HEK293 (cell line): ENCODE data around the gene ZNF775.

Source experiments
- GLIS2 ChIP-seq: fragments of 450-650 bp; formaldehyde crosslinking; IDR thresholded peaks from 2 replicates; pipeline ENCODE4 v1.5.1; 2016; ENCODE audit warnings: missing biosample characterization, missing genetic modification characterization
- KLF10 ChIP-seq: fragments of 450-650 bp; IDR thresholded peaks from 2 replicates; pipeline ENCODE4 v1.5.1; 2018; ENCODE audit warnings: missing biosample characterization, mild to moderate bottlenecking, missing genetic modification characterization
- OSR2 ChIP-seq: fragments of 450-650 bp; formaldehyde crosslinking; IDR thresholded peaks from 2 replicates; pipeline ENCODE4 v1.5.1; 2016; ENCODE audit warnings: missing biosample characterization, missing genetic modification characterization
- ZIC2 ChIP-seq: fragments of 450-650 bp; formaldehyde crosslinking; IDR thresholded peaks from 2 replicates; pipeline ENCODE4 v1.5.1; 2016; ENCODE audit warnings: missing biosample characterization, missing genetic modification characterization
- ZNF114 ChIP-seq: fragments of 450-650 bp; formaldehyde crosslinking; IDR thresholded peaks from 2 replicates; pipeline ENCODE4 v1.5.0; 2017; ENCODE audit warnings: missing biosample characterization, missing genetic modification characterization
- ZNF184 ChIP-seq: fragments of 450-650 bp; IDR thresholded peaks from 2 replicates; pipeline ENCODE4 v1.5.1; 2018; ENCODE audit warnings: missing biosample characterization, mild to moderate bottlenecking, missing genetic modification characterization
- ZNF23 ChIP-seq: fragments of 450-650 bp; formaldehyde crosslinking; IDR thresholded peaks from 2 replicates; pipeline ENCODE4 v1.5.1; 2016; ENCODE audit warnings: missing biosample characterization, missing genetic modification characterization, borderline replicate concordance
- ZNF324 ChIP-seq: fragments of 450-650 bp; formaldehyde crosslinking; IDR thresholded peaks from 2 replicates; pipeline ENCODE4 v1.5.1; 2016; ENCODE audit warnings: missing biosample characterization, missing genetic modification characterization
- ZNF416 ChIP-seq: fragments of 450-650 bp; formaldehyde crosslinking; IDR thresholded peaks from 2 replicates; pipeline ENCODE4 v1.5.1; 2016; ENCODE audit warnings: missing biosample characterization, missing genetic modification characterization
- ZNF48 ChIP-seq: fragments of 450-650 bp; formaldehyde crosslinking; IDR thresholded peaks from 2 replicates; pipeline ENCODE4 v1.5.1; 2016; ENCODE audit warnings: missing biosample characterization, missing genetic modification characterization
- ZNF510 ChIP-seq: fragments of 450-650 bp; formaldehyde crosslinking; IDR thresholded peaks from 2 replicates; pipeline ENCODE4 v1.5.1; 2018; ENCODE audit warnings: mild to moderate bottlenecking, missing genetic modification characterization, missing biosample characterization; ENCODE audit not compliant: insufficient replicate concordance
- ZNF561 ChIP-seq: fragments of 450-650 bp; IDR thresholded peaks from 2 replicates; pipeline ENCODE4 v1.5.1; 2018; ENCODE audit warnings: missing biosample characterization, missing genetic modification characterization, borderline replicate concordance
- ZNF658 ChIP-seq: fragments of 450-650 bp; formaldehyde crosslinking; IDR thresholded peaks from 2 replicates; pipeline ENCODE4; 2016; ENCODE audit warnings: missing biosample characterization, missing genetic modification characterization
- ZNF707 ChIP-seq: fragments of 450-650 bp; formaldehyde crosslinking; IDR thresholded peaks from 2 replicates; pipeline ENCODE4 v1.5.1; 2016; ENCODE audit warnings: missing biosample characterization, missing genetic modification characterization
- ZNF837 ChIP-seq: fragments of 450-650 bp; formaldehyde crosslinking; IDR thresholded peaks from 2 replicates; pipeline ENCODE4 v1.5.1; 2016; ENCODE audit warnings: missing biosample characterization, missing genetic modification characterization
- ZSCAN23 ChIP-seq: fragments of 450-650 bp; formaldehyde crosslinking; IDR thresholded peaks from 2 replicates; pipeline ENCODE4 v1.5.1; 2016; ENCODE audit warnings: missing biosample characterization, missing genetic modification characterization
- TF ChIP-seq, protein P1 (sequence below): fragments of 450-650 bp; formaldehyde crosslinking; IDR thresholded peaks from 2 replicates; pipeline ENCODE4 v1.5.1; 2016; ENCODE audit warnings: missing biosample characterization, missing genetic modification characterization
- TF ChIP-seq, protein P2 (sequence below): sonication (generic); formaldehyde crosslinking; IDR thresholded peaks from 2 replicates; pipeline ENCODE4 v1.8.1; 2022; ENCODE audit warnings: mild to moderate bottlenecking, moderate library complexity, missing genetic modification reagents
- TF ChIP-seq, protein P3 (sequence below): fragments of 450-650 bp; formaldehyde crosslinking; IDR thresholded peaks from 2 replicates; pipeline ENCODE4 v1.5.1; 2016; ENCODE audit warnings: missing biosample characterization, missing genetic modification characterization
- TF ChIP-seq, protein P4 (sequence below): fragments of 450-650 bp; formaldehyde crosslinking; IDR thresholded peaks from 2 replicates; pipeline ENCODE4 v1.5.1; 2016; ENCODE audit warnings: missing biosample characterization, missing genetic modification characterization, borderline replicate concordance
- TF ChIP-seq, protein P5 (sequence below): fragments of 450-650 bp; IDR thresholded peaks from 2 replicates; pipeline ENCODE4 v1.5.1; 2018; ENCODE audit warnings: missing biosample characterization, mild to moderate bottlenecking, missing genetic modification characterization
- TF ChIP-seq, protein P6 (sequence below): fragments of 450-650 bp; formaldehyde crosslinking; IDR thresholded peaks from 2 replicates; pipeline ENCODE4 v1.5.0; 2017; ENCODE audit warnings: missing biosample characterization, missing genetic modification characterization, borderline replicate concordance
- TF ChIP-seq, protein P7 (sequence below): fragments of 450-650 bp; formaldehyde crosslinking; IDR thresholded peaks from 2 replicates; pipeline ENCODE4; 2016; ENCODE audit warnings: missing biosample characterization, missing genetic modification characterization
- TF ChIP-seq, protein P8 (sequence below): fragments of 450-650 bp; IDR thresholded peaks from 2 replicates; pipeline ENCODE4 v1.5.1; 2018; ENCODE audit warnings: missing biosample characterization, missing genetic modification characterization

The ZNF775 gene

DNA sequence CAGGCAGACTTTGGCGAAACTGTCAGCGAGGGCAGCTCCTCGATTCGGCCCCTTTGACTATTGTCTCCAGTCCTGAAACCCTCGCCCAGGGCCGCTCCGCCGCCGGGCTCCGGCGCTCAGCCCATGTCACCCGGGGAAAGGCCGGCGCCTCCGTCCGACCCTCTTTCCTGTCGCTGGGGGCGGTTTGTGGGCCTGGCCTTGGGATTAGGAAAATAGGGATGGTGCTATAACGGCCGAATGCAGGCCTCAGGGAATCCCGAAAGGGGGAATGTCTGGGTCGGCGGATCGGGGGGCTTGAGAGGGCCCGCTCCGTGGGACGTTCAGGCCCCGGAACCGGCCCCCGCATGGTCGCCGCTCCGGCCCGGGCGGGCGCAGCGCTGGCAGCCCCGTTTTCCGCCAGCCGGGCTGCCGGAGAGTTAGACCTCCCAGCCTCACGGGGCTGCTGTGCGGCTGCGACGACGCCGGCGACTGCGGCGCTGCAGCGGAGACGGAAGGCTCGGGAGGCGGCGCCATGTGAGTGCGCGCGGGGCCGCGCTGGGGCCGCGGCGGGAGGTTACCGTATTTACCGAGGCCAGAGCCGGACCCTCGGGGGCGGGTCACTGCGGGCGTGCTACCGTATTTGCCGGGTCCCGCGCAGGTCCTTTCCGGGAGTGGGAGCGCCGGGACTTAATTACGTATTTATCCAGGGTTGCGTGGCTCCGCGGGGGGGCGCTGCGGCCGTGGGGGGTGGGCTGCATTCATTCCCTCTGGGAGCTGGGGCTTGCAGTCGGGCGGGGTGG lies 25.9 kb downstream of the ZNF775 start (continued):
- TF ChIP-seq, protein P1, sequence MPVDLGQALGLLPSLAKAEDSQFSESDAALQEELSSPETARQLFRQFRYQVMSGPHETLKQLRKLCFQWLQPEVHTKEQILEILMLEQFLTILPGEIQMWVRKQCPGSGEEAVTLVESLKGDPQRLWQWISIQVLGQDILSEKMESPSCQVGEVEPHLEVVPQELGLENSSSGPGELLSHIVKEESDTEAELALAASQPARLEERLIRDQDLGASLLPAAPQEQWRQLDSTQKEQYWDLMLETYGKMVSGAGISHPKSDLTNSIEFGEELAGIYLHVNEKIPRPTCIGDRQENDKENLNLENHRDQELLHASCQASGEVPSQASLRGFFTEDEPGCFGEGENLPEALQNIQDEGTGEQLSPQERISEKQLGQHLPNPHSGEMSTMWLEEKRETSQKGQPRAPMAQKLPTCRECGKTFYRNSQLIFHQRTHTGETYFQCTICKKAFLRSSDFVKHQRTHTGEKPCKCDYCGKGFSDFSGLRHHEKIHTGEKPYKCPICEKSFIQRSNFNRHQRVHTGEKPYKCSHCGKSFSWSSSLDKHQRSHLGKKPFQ, result no peak
- no peak for TF ChIP-seq ZNF416 (tag by site-specific recombination)
- peak; percentile 86; the same call in 1 of the 2 replicates for TF ChIP-seq ZNF561 (tag by site-specific recombination)
- TF ChIP-seq, protein P2, sequence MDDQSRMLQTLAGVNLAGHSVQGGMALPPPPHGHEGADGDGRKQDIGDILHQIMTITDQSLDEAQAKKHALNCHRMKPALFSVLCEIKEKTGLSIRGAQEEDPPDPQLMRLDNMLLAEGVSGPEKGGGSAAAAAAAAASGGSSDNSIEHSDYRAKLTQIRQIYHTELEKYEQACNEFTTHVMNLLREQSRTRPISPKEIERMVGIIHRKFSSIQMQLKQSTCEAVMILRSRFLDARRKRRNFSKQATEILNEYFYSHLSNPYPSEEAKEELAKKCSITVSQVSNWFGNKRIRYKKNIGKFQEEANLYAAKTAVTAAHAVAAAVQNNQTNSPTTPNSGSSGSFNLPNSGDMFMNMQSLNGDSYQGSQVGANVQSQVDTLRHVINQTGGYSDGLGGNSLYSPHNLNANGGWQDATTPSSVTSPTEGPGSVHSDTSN, result no peak
- no peak for TF ChIP-seq OSR2 (tag by site-specific recombination)
- TF ChIP-seq, protein P3, sequence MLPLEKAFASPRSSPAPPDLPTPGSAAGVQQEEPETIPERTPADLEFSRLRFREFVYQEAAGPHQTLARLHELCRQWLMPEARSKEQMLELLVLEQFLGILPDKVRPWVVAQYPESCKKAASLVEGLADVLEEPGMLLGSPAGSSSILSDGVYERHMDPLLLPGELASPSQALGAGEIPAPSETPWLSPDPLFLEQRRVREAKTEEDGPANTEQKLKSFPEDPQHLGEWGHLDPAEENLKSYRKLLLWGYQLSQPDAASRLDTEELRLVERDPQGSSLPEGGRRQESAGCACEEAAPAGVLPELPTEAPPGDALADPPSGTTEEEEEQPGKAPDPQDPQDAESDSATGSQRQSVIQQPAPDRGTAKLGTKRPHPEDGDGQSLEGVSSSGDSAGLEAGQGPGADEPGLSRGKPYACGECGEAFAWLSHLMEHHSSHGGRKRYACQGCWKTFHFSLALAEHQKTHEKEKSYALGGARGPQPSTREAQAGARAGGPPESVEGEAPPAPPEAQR, result no peak
- TF ChIP-seq, protein P4, sequence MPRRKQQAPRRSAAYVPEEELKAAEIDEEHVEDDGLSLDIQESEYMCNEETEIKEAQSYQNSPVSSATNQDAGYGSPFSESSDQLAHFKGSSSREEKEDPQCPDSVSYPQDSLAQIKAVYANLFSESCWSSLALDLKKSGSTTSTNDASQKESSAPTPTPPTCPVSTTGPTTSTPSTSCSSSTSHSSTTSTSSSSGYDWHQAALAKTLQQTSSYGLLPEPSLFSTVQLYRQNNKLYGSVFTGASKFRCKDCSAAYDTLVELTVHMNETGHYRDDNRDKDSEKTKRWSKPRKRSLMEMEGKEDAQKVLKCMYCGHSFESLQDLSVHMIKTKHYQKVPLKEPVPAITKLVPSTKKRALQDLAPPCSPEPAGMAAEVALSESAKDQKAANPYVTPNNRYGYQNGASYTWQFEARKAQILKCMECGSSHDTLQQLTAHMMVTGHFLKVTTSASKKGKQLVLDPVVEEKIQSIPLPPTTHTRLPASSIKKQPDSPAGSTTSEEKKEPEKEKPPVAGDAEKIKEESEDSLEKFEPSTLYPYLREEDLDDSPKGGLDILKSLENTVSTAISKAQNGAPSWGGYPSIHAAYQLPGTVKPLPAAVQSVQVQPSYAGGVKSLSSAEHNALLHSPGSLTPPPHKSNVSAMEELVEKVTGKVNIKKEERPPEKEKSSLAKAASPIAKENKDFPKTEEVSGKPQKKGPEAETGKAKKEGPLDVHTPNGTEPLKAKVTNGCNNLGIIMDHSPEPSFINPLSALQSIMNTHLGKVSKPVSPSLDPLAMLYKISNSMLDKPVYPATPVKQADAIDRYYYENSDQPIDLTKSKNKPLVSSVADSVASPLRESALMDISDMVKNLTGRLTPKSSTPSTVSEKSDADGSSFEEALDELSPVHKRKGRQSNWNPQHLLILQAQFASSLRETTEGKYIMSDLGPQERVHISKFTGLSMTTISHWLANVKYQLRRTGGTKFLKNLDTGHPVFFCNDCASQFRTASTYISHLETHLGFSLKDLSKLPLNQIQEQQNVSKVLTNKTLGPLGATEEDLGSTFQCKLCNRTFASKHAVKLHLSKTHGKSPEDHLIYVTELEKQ (tag by site-specific recombination), result no peak
- no peak for TF ChIP-seq ZNF114 (tag by site-specific recombination)
- TF ChIP-seq KLF10, result peak; percentile 83; the same call in 1 of the 2 replicates
- TF ChIP-seq, protein P5, sequence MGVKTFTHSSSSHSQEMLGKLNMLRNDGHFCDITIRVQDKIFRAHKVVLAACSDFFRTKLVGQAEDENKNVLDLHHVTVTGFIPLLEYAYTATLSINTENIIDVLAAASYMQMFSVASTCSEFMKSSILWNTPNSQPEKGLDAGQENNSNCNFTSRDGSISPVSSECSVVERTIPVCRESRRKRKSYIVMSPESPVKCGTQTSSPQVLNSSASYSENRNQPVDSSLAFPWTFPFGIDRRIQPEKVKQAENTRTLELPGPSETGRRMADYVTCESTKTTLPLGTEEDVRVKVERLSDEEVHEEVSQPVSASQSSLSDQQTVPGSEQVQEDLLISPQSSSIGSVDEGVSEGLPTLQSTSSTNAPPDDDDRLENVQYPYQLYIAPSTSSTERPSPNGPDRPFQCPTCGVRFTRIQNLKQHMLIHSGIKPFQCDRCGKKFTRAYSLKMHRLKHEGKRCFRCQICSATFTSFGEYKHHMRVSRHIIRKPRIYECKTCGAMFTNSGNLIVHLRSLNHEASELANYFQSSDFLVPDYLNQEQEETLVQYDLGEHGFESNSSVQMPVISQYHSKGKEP, result peak; percentile 80
- TF ChIP-seq ZNF324 (tag by site-specific recombination), result 0 out of 2 replicates have a peak, but pooled peaks have one; percentile 39
- no peak for TF ChIP-seq ZNF48 (tag by site-specific recombination)
- TF ChIP-seq ZNF837 (tag by site-specific recombination), result no peak
- no peak for TF ChIP-seq ZNF510 (tag by site-specific recombination)
- no peak for TF ChIP-seq ZNF658 (tag by site-specific recombination)
- TF ChIP-seq, protein P6, sequence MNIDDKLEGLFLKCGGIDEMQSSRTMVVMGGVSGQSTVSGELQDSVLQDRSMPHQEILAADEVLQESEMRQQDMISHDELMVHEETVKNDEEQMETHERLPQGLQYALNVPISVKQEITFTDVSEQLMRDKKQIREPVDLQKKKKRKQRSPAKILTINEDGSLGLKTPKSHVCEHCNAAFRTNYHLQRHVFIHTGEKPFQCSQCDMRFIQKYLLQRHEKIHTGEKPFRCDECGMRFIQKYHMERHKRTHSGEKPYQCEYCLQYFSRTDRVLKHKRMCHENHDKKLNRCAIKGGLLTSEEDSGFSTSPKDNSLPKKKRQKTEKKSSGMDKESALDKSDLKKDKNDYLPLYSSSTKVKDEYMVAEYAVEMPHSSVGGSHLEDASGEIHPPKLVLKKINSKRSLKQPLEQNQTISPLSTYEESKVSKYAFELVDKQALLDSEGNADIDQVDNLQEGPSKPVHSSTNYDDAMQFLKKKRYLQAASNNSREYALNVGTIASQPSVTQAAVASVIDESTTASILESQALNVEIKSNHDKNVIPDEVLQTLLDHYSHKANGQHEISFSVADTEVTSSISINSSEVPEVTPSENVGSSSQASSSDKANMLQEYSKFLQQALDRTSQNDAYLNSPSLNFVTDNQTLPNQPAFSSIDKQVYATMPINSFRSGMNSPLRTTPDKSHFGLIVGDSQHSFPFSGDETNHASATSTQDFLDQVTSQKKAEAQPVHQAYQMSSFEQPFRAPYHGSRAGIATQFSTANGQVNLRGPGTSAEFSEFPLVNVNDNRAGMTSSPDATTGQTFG, result no peak
- no peak for TF ChIP-seq ZNF23 (tag by site-specific recombination)
- TF ChIP-seq, protein P7, sequence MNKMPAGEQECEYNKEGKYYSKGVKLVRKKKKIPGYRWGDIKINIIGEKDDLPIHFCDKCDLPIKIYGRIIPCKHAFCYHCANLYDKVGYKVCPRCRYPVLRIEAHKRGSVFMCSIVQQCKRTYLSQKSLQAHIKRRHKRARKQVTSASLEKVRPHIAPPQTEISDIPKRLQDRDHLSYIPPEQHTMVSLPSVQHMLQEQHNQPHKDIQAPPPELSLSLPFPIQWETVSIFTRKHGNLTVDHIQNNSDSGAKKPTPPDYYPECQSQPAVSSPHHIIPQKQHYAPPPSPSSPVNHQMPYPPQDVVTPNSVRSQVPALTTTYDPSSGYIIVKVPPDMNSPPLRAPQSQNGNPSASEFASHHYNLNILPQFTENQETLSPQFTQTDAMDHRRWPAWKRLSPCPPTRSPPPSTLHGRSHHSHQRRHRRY, result no peak
- no peak for TF ChIP-seq ZSCAN23 (tag by site-specific recombination)
- TF ChIP-seq, protein P8, sequence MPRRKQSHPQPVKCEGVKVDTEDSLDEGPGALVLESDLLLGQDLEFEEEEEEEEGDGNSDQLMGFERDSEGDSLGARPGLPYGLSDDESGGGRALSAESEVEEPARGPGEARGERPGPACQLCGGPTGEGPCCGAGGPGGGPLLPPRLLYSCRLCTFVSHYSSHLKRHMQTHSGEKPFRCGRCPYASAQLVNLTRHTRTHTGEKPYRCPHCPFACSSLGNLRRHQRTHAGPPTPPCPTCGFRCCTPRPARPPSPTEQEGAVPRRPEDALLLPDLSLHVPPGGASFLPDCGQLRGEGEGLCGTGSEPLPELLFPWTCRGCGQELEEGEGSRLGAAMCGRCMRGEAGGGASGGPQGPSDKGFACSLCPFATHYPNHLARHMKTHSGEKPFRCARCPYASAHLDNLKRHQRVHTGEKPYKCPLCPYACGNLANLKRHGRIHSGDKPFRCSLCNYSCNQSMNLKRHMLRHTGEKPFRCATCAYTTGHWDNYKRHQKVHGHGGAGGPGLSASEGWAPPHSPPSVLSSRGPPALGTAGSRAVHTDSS, result no peak
- no peak for TF ChIP-seq ZNF707
- TF ChIP-seq ZIC2 (tag by site-specific recombination), result peak; percentile 71
- TF ChIP-seq ZNF184 (tag by site-specific recombination), result 0 out of 2 replicates have a peak, but pooled peaks have one; percentile 23
- peak; percentile 93 for TF ChIP-seq GLIS2 (tag by site-specific recombination)
